Stimulated activated CD8-positive, alpha-beta memory T cell treated with anti-CD3 and anti-CD28 coated beads, Interleukin-4, amount 100 ng/mL, for 4 hours (primary cell): ENCODE data around the gene PALLD.

Source experiments
- DNase-seq, 2 donors: peaks; one replicate each; pipeline ENCODE4 v3.0.0-alpha.2; 2020; ENCODE audit warnings: low read depth in 2 of 2, low spot score in 1 of 2

Gene PALLD

GRCh38 chr4:168621806-168622589 is 125.1 kb downstream of the PALLD start:
- DNase-seq, result no peak

DNA sequence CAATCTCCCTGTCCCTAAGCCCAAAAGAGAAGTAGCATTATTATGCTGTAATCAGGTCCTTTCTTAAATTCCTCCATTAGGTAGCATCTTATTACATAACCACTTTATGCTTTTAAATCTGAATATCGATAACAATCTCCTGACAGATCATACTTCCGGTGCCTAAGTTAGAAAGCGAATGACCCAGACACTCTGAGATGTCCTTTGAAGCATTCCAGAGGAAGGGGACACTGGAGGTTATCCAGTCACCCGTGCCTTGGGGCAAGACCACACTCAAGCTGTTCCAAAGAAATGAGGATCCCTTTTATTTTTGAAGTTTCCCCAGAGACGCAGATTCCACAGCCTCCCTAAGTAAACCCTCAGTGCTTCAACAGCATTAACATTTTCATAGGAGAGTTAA is 125.7 kb downstream of the PALLD start:
- DNase-seq, result no peak

- DNase-seq, result no peak
Observed at GRCh38 chr4:168623011-168623410, 126.2 kb downstream of the PALLD start.

DNA sequence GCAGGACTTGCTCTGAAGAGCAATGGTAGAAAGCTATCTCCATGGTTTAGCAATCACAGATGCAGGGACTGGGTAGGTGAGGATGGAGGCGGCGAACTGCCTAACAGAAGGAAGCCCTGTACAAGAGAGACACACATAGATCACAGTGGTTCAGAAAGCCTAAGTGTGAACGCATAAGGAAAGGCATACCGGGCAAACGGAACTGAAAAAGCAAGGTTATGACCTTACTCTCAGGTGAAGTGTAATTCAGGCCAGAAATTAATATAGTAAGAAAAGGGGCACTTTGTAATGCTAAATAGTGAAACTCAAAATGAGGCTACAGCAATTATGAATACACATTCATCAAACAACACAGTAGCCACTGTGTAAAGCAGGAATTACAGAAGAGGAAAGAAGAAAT is 126.6 kb downstream of the PALLD start:
- no peak for DNase-seq

GRCh38 chr4:168628251-168628650 is 131.4 kb downstream of the PALLD start:
- no peak for DNase-seq

DNA sequence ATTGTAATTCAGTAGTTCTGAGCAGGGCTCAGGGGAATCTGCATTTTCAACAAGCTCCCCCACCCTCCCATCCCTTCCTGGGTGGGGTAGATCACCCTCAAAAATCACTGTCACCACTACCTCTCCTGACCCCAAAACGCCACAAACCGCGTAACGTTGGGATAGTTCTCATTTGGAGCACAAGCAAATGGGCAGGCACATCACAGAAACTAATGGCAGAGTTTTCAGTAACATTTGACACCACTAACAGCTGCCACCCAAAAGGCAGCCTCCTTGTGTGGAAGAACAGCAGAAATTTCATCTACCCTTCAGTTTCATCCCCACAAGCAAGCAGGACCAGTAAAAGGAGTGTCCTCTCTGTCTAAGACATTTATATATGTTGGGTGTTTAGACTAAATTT is 132.7 kb downstream of the PALLD start:
- DNase-seq, result no peak

DNA sequence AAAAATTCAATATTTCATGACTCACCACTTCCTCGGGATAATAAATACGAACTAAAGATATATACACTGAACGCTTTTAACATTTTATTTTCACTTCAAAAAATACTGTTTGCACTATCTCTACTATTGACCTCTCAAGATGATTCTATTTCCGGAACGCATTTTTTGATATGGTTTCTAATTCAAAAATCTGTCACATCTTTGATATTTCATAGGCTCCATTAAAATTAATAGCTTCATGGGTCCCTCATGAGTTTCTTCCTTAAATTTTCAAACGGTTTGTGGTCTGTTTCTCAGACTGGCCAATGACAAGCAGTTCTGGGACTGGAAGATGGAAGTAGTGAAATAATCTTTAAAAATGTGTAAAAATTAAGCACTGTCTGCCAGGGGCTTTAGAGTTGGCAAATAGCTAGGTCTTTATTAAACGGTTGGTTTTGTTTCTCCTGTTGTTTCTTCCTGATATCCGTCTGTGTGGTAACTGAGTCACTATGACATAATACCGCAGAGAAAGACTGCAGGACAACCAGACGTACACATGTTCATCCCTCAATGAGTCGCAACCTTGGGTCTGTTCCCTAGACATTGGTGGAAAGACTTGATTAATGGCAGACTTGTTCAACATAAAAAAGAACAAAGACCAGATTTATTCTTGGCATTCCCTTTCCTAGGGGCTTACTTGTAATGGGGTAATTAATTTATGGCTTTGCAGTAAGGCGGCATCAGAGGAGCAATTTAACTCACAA is 133.8 kb downstream of the PALLD start:
- DNase-seq, result no peak

DNA sequence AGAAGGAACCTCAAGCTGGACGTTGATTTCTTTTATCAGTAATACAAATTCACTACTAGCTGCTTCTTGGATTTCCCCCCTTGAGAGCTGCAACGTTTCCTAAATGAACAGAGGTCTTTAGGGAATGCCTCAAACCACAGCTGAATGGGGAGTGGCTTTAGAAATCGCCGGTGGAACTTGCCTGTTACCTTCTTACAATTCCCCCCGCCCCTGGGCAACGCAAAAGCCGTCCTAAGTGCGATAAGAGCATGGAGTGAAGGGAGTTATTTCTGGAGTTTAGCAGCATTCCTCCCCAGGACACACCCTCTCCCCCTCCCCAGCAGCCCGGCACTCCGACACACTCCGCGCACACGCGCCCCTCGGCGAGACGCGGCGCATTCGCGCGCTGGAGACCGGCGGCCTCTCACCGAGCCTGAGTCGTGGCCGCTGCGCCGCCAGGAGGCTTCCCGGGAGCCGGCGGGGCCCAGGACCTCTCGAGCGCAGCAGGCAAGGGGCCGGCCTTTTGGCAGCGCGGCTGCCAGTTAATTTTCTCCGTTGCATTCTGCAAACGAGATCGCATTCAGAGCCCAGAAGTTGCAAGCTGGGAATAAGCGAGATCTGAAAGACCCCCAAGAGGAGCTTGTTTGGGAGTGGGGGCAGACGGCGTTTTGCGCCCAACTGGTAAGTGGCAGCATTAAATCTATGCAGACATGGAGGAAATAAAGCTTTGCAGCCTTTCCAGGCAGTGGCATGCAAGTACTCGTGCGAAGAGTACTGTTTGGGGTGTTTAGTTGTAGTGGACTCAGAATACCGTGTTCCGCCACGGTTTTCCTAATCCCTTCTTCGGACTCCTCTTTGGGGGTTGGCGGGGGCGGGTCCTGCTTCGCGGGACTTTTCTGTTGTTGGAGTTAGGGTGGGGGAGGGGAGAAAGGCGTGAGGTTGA is 134.7 kb downstream of the PALLD start:
- DNase-seq, result no peak

DNA sequence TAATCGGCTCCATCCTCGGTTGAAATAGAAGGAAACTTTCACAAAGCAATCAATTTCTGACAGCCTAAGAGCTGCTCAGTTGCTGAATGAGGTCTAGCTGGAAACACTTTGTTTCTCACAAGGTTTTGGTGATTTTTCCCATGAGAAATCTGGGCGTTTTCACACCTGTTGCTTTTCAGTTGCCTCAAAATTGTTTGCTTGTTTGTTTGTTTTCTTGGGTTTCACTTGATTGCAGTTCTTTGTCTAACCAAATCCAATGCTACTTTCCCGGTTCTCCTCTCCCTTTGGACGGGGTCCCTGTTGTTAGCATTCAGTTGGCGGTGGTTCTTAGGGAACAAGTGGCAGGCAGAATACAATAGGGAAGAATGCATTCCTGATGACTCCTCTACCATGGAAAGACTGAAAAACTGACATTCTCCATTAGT is 135.5 kb downstream of the PALLD start:
- no peak for DNase-seq

DNA sequence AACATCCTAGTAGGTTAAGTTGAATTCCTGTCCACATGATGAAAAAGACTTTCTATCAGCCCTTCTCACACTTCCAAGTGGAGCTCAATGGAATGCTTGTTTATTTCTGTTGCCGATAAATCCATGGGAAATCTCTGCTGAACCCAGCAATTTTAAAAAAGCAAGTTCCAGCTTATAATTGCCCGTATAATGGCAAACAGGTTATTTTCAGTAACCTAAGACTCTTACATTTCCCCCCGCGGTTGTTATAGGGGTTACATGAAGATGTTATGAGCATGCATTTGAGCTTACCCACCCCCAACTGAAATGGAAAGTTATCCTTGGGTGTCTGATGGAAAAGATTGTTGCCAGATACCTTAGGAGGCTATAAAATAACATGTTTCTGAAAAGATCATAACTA is 136.2 kb downstream of the PALLD start:
- DNase-seq, result no peak

DNA sequence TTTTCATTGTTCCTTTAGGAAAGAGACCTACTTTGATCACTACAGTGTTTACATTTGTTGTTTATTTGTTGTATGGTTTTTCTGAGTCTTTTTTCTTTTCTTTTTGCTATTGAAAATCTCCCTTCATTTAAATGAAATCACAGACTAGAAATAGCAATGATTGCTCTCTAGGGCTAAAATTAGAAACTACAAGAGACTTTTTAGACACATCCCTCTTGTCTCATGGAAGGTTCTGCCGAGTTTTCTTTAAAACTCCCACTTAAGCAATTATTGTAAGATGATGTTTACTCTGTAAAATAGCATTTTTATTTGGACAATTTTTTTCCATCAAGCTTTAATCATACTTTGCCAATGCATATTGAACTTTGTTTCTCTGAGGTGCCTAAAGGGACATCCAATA is 136.6 kb downstream of the PALLD start:
- no peak for DNase-seq

GRCh38 chr4:168634276-168634802 is 137.5 kb downstream of the PALLD start:
- DNase-seq, result no peak

DNA sequence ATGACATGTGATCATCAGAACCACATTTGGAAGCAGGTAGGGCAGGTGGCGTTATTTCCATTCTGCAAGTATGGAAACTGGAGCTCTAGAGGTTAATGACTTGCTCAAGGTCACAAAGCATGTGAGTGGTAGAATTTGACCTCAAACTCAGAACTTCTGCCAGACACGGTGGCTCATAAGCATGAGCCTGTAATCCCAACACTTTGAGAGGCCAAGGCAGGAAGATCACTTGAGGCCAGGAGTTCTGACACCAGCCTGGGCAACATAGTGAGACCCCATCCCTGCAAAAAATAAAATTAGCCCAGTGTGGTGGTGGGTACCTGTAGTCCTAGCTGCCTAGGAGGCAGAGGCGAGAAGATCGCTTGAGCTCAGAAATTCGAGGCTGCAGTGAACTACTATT is 139.2 kb downstream of the PALLD start:
- DNase-seq, result no peak

DNA sequence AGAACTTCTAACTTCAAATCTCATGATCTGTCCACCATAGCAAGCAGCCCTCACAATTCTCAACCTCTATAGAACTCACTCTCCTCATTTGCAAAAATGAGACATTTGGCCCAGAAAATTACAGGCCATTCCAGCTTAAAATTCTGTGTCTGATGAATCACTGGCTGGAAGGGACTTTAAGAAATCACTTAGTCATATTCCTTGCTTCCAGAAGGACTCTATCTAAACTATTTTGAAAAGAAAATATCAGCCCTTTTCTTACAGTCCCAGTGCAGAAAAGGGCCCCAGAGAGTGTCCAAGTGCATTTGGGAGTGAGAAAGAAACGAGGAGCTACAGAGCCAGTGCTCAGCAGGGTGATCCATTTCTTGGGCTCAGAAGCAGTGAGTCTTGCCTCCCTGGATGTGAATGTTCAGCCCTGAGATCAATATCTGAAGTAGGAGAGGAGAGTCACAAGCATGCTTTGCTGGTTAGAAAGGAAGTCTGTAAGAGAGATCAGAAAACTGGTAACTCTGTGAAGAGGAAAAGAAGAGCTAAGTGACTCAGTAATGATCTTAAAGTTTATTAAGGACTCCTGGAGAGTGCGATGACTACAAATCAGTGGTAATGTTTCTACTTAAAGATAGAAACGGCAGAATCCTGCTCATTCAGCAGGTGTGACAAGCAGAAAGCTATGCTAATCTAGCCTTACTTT is 139.8 kb downstream of the PALLD start:
- no peak for DNase-seq

GRCh38 chr4:168637872-168638756 is 141.3 kb downstream of the PALLD start:
- DNase-seq, result no peak

DNA sequence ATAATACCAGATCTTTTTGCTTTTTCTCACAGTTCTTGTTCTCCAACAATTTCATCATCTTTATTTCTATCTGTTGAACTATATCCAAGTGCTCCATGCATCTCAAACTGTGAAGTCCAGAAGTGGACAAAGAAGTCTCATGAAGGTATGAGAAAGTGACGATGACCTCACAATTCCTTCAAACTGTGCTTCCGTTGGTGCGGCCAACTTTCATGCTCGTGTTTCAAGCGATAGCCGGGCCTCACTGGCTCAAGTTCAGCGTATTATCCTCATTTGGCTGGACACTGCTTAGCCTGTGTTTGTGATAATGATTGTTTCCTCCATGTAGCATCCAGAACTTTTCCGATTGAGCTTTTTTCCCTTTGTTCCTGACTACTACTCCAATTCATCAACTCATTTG is 143.1 kb downstream of the PALLD start:
- DNase-seq, result no peak

GRCh38 chr4:168641811-168642140 is 144.9 kb downstream of the PALLD start:
- no peak for DNase-seq

GRCh38 chr4:168642591-168642990 is 145.7 kb downstream of the PALLD start:
- DNase-seq, result no peak

- DNase-seq, result no peak
Observed at GRCh38 chr4:168643111-168643795, 146.4 kb downstream of the PALLD start.
